Gastrocnemius medialis (tissue), 4 donors: ENCODE data around the gene GJC2.

Source experiments
- CTCF ChIP-seq, 5 experiments: fragments of 450-650 bp in 3 of 5; fragments of 200-600 bp in 2 of 5; sonication (generic) in 2 of 5; IDR thresholded peaks in 4 of 5; conservative IDR thresholded peaks in 1 of 5; 1 replicate in 4 of 5; 2 replicates in 1 of 5; pipeline ENCODE4 v1.5.1; 2016 to 2019; ENCODE audit warnings: antibody characterized with exemption in 5 of 5, mild to moderate bottlenecking in 3 of 5, moderate library complexity in 3 of 5
- POLR2A ChIP-seq, 2 donors: fragments of 450-650 bp; IDR thresholded peaks; one replicate each; pipeline ENCODE4 v1.6.1; 2017; ENCODE audit warnings: antibody characterized with exemption in 2 of 2, mild to moderate bottlenecking in 2 of 2, moderate library complexity in 2 of 2

- TF ChIP-seq CTCF (IDR thresholded peaks at IDR 0.05 in 4 of 5, conservative IDR thresholded peaks at IDR 0.05 in 1 of 5) = no peak
- no peak for TF ChIP-seq POLR2A (IDR thresholded peaks at IDR 0.05)
Measured at GRCh38 chr1:228120351-228120750, 29.4 kb upstream of the GJC2 start.
